Stimulated activated CD4-positive, alpha-beta T cell treated with anti-CD3 and anti-CD28 coated beads, Interleukin-2, amount 100 ng/mL, for 4 hours (primary cell): ENCODE measurements around the gene UCHL1.
"Not testable (repeated sequence)": the region's sequence is repeated elsewhere in the genome, so short reads cannot be mapped to it uniquely, and the experiment has no call there.

Experiments
- DNase-seq: peaks from one replicate; pipeline ENCODE4 v3.0.0-alpha.2; 2020; ENCODE audit warnings: low read depth

UCHL1 gene

GRCh38 chr4:41290479-41290878 lies 33.8 kb downstream of the UCHL1 start:
- no peak for DNase-seq

- no peak for DNase-seq
These were observed 37.8 kb downstream of the UCHL1 start for GRCh38 chr4:41294445-41295062.

GRCh38 chr4:41296995-41297394 lies 40.3 kb downstream of the UCHL1 start:
- DNase-seq = no peak

GRCh38 chr4:41297832-41298231 lies 41.1 kb downstream of the UCHL1 start:
- DNase-seq = no peak

- no peak for DNase-seq
These were observed 42.8 kb downstream of the UCHL1 start for GRCh38 chr4:41299486-41299885.

GRCh38 chr4:41301137-41301536 lies 44.4 kb downstream of the UCHL1 start:
- DNase-seq = no peak

GRCh38 chr4:41303372-41304118 lies 46.8 kb downstream of the UCHL1 start:
- DNase-seq = no peak

GRCh38 chr4:41304221-41304620 lies 47.5 kb downstream of the UCHL1 start:
- no peak for DNase-seq

- DNase-seq = no peak
These were observed 48.7 kb downstream of the UCHL1 start for GRCh38 chr4:41305476-41305875.

GRCh38 chr4:41307638-41308037 lies 50.9 kb downstream of the UCHL1 start:
- no peak for DNase-seq

GRCh38 chr4:41308398-41308797 lies 51.7 kb downstream of the UCHL1 start:
- no peak for DNase-seq

- DNase-seq = not testable (repeated sequence)
These were observed 58.7 kb downstream of the UCHL1 start for GRCh38 chr4:41315426-41315825.

- DNase-seq = no peak
These were observed 59.1 kb downstream of the UCHL1 start for GRCh38 chr4:41315862-41316261.
